NOMO-1 treated with dmso at 0.1 percent for 144 hours (cell line): Measurements from ENCODE around the gene RNF150.
"Not testable (repeated sequence)": the region's sequence is repeated elsewhere in the genome, so short reads cannot be mapped to it uniquely, and the experiment has no call there.

Experiments
- DNase-seq: peaks from one replicate; lab custom pipeline; 2025; ENCODE audit not compliant: unreplicated experiment; lab: John Stamatoyannopoulos, UW

Gene RNF150

GRCh38 chr4:140834839-140835495 lies 298.3 kb downstream of the RNF150 start:
- DNase-seq, result peak; percentile 17

- DNase-seq, result no peak
Observed at GRCh38 chr4:140833280-140833679, 300.0 kb downstream of the RNF150 start.

- DNase-seq, result no peak
Observed at GRCh38 chr4:140829825-140830224, 303.4 kb downstream of the RNF150 start.

GRCh38 chr4:140826701-140827027 lies 306.6 kb downstream of the RNF150 start:
- no peak for DNase-seq

- DNase-seq, result not testable (repeated sequence)
Observed at GRCh38 chr4:140820520-140820919, 312.7 kb downstream of the RNF150 start.

- DNase-seq, result no peak
Observed at GRCh38 chr4:140819610-140820009, 313.7 kb downstream of the RNF150 start.

GRCh38 chr4:140818433-140818832 lies 314.8 kb downstream of the RNF150 start:
- DNase-seq, result no peak

GRCh38 chr4:140816806-140817510 lies 316.3 kb downstream of the RNF150 start:
- DNase-seq, result no peak

- no peak for DNase-seq
Observed at GRCh38 chr4:140813804-140814203, 319.5 kb downstream of the RNF150 start.

GRCh38 chr4:140812916-140813315 lies 320.4 kb downstream of the RNF150 start:
- no peak for DNase-seq

GRCh38 chr4:140811429-140811828 lies 321.8 kb downstream of the RNF150 start:
- no peak for DNase-seq

GRCh38 chr4:140810591-140811169 lies 322.6 kb downstream of the RNF150 start:
- not testable (repeated sequence) for DNase-seq
